Measurements from ENCODE around the gene APLP1.
A peak's percentile ranks its signal among the peaks of the same experiment; 100 is the strongest.
"Not testable (repeated sequence)": the region's sequence is repeated elsewhere in the genome, so short reads cannot be mapped to it uniquely, and the experiment has no call there.

Gene APLP1

GRCh38 chr19:35882114-35882832 lies 13.9 kb downstream of the APLP1 start:
- no peak for DNase-seq (ENCODE audit: low read depth)

GRCh38 chr19:35883882-35884281 lies 15.5 kb downstream of the APLP1 start:
- DNase-seq (ENCODE audit: low read depth): no peak

GRCh38 chr19:35885225-35885738 lies 16.9 kb downstream of the APLP1 start:
- no peak for DNase-seq (ENCODE audit: low read depth)

DNA sequence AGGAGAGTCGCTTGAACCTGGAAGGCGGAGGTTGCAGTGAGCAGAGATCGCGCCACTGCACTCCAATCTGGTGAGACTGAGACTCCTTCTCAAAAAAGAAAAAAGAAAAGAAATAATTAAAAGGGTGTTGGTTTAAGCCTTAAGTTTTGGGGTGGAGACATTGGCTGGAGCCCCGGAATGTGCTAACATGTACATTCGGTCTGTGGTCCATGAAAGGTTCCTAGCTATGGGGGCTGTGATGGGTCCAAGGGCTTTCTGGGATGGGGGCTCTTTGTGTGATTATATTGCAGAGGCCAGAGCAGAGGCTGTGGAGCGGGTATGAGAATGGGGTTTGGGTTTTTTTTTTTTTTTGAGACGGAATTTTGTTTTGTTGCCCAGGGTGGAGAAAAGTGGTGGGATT lies 17.5 kb downstream of the APLP1 start:
- no peak for DNase-seq (ENCODE audit: low read depth)

GRCh38 chr19:35887197-35887596 lies 18.8 kb downstream of the APLP1 start:
- no peak for DNase-seq (ENCODE audit: low read depth)

- no peak for DNase-seq (ENCODE audit: low read depth)
Measured at GRCh38 chr19:35888398-35888797, 20.0 kb downstream of the APLP1 start.

GRCh38 chr19:35889370-35890112 lies 21.2 kb downstream of the APLP1 start:
- no peak for DNase-seq (ENCODE audit: low read depth)

- no peak for DNase-seq (ENCODE audit: low read depth)
Measured at GRCh38 chr19:35890113-35890650, 21.8 kb downstream of the APLP1 start.

- DNase-seq (ENCODE audit: low read depth): not testable (repeated sequence)
Measured at GRCh38 chr19:35891819-35892218, 23.4 kb downstream of the APLP1 start.

- DNase-seq (ENCODE audit: low read depth): no peak
Measured at GRCh38 chr19:35894342-35894741, 26.0 kb downstream of the APLP1 start.

DNA sequence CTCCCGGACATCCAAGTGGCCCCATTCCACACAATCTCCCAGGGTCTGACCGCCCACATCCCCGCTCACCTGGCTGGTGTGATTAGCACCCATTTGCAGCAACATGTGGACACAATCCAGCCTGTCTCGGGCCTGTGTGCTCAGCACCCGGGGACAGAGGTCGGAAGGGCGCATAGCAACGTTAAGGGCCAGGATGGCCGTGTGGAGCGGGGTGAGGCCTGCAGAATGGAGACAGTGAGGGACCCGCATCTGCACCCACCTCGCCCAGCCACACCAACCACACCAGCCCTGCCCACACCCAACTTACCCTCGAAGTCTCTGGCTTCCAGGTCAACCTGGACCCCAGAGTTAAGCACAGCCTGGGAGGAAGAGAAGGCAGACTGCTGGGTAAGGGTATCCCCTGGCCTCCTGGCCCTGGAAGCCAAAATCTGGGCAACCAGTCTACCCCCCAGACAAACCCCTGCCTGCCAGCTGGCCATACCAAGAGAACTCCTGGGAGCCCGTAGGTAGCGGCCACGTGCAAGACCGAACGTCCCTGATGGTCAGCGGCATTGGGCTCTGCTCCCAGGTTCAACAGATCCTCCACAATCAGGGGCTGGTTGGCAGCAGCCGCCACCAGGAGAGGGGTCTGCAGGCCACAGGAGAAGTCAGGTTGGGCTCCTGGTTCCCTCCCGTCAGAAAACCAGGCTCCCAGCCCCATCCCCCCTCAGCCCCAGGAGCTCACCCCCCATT lies 27.7 kb downstream of the APLP1 start:
- DNase-seq (ENCODE audit: low read depth): no peak

- no peak for DNase-seq (ENCODE audit: low read depth)
Measured at GRCh38 chr19:35896643-35897040, 28.3 kb downstream of the APLP1 start.

- DNase-seq (ENCODE audit: low read depth): no peak
Measured at GRCh38 chr19:35897706-35898451, 29.5 kb downstream of the APLP1 start.

GRCh38 chr19:35898499-35898809 lies 30.1 kb downstream of the APLP1 start:
- DNase-seq (ENCODE audit: low read depth): no peak

DNA sequence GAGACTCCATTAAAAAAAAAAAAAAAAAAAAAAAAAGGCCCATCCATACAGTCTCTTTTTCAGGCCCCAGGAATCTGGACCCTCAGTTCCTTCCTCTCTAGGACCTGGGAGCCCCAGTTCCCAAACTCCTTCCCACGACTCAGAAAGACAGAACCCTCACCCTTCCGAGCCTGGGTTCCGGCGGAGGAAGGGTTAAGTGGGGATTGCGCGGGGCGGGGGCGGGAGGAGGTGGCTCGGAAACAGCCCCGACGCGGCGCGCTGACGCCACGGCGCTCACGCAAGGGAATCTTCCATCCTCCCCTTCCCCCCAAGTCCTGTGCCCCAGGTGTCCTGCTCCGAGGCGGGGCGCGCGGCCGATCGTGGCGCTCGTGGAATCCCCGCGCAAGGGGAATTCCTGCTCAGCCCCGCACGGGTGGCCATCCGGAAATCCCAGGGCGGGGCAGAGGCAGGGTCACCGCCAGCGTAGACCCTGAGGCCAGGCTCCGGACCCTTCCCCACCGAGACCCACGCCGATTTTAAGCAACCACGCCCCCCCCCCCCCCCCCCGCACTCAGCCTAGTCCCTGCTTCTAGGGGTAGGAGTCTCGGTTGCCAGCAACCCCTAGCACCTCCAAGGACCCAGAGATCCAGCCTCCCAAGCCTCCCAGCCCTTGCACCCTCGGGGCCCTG lies 31.3 kb downstream of the APLP1 start:
- peak; percentile 82 for DNase-seq (ENCODE audit: low read depth)

DNA sequence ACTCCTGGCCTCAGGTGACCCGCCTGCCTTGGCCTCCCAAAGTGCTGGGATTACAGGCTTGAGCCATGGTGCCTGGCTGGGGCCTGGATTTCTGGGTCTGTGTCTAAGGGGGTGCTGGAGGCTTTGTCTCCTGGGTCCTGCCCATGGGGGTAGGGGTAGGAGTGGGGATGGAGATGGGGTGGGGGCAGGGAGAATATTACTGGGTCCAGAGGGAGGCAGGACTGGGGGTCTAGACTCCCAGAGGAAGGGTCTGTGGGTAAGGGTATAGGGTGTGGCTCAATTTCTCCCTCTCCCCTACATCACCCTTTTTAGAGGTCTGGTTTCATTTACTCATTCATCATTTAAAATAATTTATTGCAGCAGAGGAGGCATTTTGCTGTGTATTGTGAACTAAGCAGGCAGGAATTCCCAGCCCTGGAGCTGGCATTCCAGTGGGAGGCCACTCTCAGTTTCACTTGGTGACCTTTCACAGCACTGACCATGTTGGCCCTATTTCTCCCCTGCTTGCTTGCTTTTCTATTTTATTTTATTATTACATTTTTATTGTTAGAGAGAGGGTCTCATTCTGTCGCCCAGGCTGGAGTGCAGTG lies 32.8 kb downstream of the APLP1 start:
- no peak for DNase-seq (ENCODE audit: low read depth)

DNA sequence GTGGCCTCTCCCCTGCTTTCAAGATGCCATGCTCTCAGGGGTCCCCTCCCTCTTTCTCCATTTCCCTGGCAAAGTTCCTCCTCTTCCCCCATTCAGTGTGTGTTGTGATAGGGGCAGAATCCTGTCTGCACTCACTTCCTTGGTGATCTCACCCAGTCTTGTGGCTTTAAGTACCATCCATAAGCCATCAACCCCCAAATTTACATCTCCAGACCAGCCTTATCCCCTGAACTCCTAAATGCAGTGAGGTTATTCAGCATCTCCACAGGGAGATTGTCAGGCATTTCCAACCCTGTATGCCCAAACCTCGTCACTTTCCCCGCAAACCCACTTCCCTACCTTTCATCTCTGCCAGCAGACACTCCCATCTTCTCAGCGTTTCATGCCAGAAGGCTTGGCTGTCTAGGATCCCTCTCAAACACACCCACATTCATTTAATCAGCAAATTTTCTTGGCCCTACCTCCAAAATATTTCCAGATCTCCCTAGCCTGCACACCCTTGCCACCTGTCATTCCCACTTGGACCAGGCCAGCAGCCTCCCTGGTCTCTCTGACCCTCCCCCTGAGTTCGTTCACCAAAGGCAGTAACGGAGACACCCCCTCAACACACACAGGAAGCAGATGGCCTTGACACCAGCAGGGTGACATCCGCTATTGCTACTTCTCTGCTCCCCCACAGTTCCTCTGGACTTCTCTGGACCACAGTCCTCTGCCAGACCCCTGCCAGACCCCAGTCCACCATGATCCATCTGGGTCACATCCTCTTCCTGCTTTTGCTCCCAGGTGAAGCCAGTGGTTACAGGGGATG lies 33.7 kb downstream of the APLP1 start, which contains the start of gene HCST:
Gene HCST (plus strand): TSS at position 676 of the 808 bp plus-strand sequence. CDS start 65 bp downstream, at position 741.
- no peak for DNase-seq (ENCODE audit: low read depth)

- no peak for DNase-seq (ENCODE audit: low read depth)
Measured at GRCh38 chr19:35902870-35903475, 34.6 kb downstream of the APLP1 start.

- peak; percentile 86 for DNase-seq (ENCODE audit: low read depth)
Measured at GRCh38 chr19:35903550-35904179, 35.3 kb downstream of the APLP1 start.

Data from stimulated activated CD8-positive, alpha-beta memory T cell treated with anti-CD3 and anti-CD28 coated beads, Interleukin-12 subunit alpha, Interleukin-12 subunit beta, amount 100 ng/mL, for 1 hour (primary cell).